Inflammatory macrophage treated with lipopolysaccharide for 1 hour (primary cell): ENCODE data around the gene EIF2B4.
"Not testable (repeated sequence)": the region's sequence is repeated elsewhere in the genome, so short reads cannot be mapped to it uniquely, and the experiment has no call there.

Source experiments
- DNase-seq, 2 donors: peaks; one replicate each; pipeline ENCODE4 v3.0.0-alpha.2; 2020 to 2022

EIF2B4 gene

DNA sequence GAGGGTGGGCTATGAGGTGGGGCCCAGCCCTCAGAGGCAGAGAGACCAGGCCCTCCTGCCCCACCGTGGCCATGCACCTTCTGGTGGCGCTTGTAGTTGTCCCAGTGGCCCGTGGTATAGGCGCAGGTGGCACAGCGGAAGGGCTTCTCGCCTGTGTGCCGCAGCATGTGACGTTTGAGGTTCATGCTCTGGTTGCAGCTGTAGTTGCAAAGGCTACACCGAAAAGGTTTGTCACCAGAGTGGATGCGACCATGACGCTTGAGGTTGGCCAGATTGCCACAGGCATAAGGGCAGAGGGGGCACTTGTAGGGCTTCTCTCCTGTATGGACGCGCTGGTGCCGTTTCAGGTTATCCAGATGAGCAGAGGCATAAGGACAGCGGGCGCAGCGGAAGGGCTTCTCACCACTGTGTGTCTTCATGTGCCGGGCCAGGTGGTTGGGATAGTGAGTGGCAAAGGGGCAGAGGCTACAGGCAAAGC is 7.5 kb upstream of the EIF2B4 start:
- no peak for DNase-seq

DNA sequence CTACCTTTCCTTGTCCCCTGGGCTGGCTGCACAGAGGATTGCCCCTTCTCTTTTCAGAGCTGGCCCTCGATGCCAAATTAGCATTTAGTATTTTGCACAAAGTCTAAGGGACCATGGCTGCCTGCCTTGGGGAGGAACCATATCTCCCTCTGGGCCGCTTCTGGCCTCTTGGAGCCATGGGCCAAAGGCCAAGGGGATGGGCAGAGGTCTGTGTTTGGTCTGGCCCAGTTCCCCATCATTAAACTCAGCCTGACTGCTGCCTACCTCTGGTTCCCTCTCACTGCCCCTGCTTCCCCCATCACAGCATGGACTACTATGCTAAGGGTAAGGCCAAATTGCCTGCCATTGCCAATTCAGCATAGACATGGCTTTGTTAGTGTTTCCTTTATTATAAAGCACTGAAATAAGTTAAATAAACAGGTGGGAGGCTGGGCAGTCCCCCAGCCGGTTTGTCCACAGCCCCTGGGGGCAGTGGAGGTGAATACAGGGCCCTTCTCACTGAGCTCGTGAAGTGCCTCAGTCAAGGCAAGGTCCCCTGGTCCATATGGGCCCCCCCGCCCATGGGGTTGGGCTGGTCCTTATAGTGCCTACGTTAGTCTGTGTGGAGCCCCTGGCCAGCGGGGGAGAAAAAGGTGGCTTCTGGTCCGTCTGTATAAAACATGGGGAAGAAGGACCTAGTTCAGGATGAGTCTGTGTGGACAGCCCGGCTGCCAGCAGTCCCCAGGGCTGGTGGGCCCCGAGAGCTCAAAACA is 6.9 kb upstream of the EIF2B4 start:
- DNase-seq = no peak

DNA sequence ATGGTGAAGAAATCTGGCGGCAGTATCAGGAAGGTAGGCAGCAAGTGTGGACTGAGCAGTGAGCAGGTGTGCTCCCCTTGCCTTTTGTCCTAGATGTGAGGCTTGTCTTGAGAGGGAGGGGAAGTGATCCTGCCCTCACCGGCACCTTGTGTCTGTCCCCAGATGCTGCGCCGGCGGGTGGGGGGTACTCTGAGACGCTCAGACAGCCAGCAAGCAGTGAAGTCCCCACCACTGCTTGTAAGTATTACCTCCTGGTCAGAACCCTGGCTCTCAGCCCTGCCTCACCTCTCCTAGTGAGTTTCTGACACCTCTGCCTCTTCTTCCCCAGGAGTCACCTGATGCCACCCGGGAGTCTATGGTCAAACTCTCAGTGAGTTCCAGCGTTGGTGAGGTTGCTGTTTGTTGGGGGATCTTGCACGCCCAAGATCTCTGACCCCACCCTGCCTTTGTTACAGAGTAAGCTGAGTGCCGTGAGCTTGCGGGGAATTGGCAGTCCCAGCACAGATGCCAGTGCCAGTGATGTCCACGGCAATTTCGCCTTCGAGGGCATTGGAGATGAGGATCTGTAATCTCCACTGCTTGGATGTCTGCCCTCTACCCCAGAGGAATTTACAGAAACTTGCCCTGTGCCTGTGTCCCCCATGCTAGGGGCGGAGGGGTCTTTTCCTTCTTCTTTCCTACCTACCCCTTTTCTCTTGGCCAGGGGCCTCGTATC is 6.2 kb upstream of the EIF2B4 start:
- no peak for DNase-seq

DNA sequence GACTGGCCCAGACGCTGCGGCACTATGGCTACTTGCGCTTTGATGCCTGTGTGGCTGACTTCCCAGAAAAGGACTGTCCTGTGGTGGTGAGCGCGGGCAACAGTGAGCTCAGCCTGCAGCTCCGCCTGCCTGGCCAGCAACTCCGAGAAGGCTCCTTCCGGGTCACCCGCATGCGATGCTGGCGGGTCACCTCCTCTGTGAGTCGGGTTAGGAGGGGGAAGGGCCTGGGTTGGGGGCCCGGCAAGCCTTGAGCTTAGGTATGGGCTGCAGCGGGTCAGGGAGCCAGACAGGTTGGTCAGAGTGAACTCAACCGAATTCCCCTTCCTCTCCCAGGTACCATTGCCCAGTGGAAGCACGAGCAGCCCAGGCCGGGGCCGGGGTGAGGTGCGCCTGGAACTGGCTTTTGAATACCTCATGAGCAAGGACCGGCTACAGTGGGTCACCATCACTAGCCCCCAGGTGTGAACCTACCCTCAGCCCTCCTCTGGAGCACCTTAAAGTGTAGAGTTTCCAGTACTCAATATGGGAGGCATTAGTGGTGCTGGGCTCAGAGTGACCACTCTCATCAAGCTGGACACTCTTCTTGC is 5.5 kb upstream of the EIF2B4 start:
- no peak for DNase-seq

- DNase-seq = peak; percentile 58 to 76
Measured at GRCh38 chr2:27373567-27373966, 3.4 kb upstream of the EIF2B4 start.

DNA sequence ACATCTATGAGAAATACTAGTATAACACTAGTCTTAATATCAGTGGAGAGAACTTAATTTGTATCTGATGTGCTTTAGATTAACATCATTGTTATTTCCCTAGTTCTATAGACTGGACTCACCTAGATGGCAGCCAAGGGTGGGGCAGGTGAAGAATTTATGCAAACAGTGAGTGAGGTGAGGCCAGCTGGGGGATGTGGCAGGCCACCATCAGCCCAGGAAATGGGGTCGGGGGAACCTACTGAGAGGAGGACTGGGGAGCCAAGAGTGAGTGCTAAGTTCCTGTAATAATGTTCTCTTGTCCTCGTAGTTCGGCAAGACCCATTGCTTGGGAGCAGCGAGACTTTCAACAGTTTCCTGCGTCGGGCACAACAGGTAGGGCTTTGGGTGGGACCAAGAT is 2.8 kb upstream of the EIF2B4 start:
- DNase-seq = no peak

DNA sequence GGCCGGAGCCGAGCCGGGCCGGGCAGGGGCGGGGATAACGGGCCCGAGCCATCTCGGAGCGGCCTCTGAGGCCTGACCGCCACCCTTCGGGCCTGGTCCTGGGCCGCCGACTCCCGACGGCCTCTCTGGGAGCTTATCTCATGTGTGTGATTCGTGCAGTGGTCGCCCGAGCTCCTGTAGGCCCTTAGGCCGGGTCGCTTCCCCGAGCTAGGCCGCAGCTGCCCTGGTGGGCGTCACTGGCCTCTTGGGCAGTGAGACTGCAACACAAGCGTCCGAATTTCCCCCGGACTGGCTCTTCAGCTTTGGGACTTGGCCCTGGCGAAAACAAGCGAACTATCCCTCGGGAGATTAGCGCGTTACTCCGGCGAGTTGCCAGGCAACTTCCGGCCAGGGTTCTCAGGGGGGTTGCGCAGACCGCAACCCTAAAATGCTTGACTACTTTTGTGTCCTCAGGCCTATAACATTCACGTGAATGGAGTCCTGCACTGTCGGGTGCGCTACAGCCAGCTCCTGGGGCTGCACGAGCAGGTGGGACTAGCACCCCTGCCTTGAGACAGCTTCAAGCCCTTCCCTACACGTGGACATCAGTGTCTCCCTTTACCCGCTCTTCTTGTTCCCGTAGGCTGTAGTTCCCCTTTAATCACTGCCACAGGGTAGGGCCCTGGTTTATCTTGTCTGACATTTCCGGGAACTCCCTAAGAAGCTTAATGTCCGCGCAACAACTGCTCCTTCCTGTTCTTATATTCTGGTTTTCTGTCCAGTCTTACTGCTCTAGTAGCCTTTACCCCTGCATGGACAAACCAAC is 880 bp upstream of the EIF2B4 start:
- peak; percentile 87 to 92 for DNase-seq

DNA sequence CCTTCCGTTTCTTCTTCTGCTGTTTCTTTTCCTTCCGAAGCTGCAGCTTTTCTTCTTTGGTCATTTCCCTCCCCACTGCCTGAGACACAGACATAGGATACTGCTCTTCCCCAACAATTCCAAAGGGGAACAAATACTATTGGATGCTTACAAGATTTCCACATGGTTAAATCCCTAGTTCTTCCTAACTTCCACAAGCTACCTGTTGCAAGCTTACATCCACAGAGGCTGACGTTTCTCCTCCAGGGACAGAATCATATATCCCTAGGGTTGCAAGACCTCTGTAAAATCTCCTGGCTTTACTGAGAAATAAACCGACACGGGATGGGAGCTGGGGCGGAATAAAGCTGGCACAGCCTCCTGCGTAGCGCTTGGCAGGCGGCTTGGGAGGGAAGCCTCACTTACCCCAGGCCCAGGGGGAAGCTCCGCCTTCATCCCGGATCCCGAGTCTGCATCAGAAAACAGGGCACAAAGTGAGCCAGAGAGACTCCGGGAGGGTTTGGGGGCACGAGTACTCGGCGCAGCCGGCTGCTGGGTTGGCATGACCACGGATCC is 590 bp downstream of the EIF2B4 start:
- DNase-seq = peak in 1 of 2 donors; percentile 31

- DNase-seq = no peak
Measured at GRCh38 chr2:27363933-27364332, 6.2 kb downstream of the EIF2B4 start.

DNA sequence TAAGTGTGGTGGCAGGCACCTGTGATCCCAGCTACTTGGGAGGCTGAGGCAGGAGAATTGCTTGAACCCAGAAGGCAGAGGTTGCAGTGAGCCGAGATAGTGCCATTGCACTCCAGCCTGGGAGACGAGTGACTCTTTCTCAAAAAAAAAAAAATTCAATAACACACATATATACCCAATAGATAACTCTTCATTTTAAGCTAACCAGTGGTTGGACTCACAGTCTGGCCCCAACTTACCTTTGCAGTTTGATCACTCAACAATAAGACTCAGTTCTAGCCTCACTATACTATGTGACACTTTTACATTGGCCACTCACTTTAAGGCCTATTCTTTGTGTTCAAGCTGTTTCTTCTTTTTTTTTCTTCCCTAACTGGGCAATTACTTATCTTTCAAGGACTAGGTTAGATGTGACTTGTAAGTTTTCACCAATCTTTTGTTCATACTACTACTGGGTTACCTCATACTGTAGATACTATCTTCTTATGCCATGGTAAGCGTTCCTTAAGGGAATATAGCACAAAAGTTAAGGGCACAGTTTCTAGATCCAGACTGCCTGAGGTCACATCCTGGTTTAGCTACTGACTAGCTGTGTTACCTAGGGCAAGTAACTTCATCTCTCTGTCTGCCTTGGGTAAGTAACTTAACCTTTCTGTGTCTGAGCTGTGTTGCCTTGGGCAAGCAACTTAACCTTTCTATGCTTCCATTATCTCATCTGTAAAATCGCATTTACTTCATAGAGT is 7.3 kb downstream of the EIF2B4 start:
- no peak for DNase-seq

GRCh38 chr2:27356382-27357181 is 13.6 kb downstream of the EIF2B4 start, which contains the start of gene GTF3C2:
GTF3C2 (minus strand) TSS chr2:27356764; CDS start chr2:27343554, 13,210 bp downstream.
- peak; percentile 94 to 98 for DNase-seq

DNA sequence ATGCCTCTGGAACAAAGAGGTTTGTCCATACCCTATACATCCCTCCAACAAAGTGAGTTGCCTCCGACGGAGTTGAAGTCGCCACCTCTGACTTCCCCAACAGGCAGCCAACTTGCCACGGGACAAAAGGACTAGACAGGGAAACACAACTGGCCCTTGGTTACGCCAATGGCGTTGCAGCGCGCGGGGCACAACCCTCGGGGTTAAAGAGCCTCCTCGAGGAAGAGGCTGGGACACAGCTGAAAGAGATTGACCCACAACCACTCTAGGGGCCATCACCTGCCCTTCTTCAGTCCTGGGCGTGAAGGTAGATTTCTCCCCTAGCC is 14.1 kb downstream of the EIF2B4 start:
- DNase-seq = peak; percentile 77 to 80

DNA sequence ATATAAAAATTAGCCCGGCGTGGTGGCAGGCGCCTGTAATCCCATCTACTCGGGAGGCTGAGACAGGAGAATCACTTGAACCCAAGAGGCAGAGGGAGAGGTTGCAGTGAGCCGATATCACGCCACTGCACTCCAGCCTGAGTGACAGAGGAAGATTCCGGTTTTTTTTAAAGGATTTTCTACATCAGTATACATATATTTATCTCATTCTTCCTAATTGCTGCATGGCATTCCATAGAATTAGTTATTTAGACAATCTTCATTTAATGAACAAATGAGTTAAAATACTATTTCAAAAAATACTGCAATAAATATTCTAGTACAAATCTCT is 15.6 kb downstream of the EIF2B4 start:
- DNase-seq = no peak

GRCh38 chr2:27353762-27354596 is 16.2 kb downstream of the EIF2B4 start:
- DNase-seq = no peak

- not testable (repeated sequence) for DNase-seq
Measured at GRCh38 chr2:27353386-27353761, 16.8 kb downstream of the EIF2B4 start.

DNA sequence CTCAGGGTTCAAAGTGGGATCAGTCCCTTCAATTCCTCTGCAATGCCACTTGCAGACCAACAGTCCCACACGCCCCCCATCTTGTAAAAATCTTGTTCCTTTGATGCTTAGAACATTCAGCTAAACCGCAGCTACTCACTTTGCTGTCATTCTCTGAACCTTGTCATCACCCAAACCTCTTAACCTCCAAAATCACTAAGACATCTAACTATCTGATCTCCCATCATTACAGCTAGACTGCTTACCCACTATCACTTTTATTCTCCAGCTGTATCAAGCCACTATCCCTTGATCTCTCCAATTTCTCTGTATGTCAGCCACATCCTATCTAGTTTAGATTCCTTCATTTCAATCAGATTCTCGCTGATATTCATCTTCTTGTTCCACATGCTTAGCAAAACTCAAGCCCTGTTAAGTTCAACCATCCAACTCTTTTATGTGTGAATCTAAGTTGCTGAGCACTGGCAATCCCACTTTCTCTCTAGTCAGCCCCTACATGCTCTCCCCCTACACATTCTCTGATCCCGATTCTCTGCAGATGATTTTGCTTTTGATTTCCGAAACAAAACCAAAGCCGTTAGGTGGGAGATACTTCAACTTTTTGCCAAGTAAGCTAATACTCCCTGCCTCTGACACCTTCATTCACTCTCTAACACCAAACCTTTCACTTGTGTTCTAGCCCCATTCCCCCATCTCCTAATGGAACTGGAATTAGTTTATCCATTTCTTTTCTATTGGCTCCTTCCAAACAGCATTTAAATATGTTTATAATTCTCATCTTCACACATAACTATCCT is 18.1 kb downstream of the EIF2B4 start:
- no peak for DNase-seq

- DNase-seq = no peak
Measured at GRCh38 chr2:27350106-27350693, 19.9 kb downstream of the EIF2B4 start.

- DNase-seq = no peak
Measured at GRCh38 chr2:27347641-27348040, 22.5 kb downstream of the EIF2B4 start.

DNA sequence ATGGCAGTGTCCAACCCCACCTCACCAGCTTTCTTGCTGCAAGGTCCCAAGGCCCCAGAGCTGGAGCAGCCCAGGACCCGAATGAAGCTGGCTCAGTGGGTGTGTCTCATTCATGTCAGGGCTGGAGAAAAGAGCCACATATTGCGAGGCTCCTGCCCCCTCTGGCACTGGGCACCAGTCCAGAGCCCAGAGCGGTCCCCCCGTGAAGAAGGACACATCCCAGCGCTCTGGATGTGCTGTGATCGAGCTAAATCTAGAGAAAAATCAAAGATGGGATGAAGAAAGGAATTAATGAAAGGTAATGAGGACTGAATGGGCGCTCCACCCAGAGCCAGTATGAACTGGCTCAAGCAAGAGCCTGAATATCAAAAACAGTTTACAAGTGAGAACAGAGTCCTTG is 34.0 kb downstream of the EIF2B4 start:
- DNase-seq = no peak
